DMS 273 treated with DMSO at 0.1 percent for 48 hours (cell line): Measurements from ENCODE around the gene GLO1.

Experiments
- DNase-seq: peaks from one replicate; lab custom pipeline; 2025; lab: John Stamatoyannopoulos, UW

GLO1 gene

GRCh38 chr6:38702558-38703397, at the start of gene GLO1:
Gene GLO1, minus strand, starts transcription at chr6:38703145. Its CDS starts 91 bp downstream, at chr6:38703054.
- DNase-seq: peak; percentile 95

GRCh38 chr6:38750968-38751615, 48.1 kb upstream of the GLO1 start:
- DNase-seq: no peak

- no peak for DNase-seq
These were observed 46.5 kb upstream of the GLO1 start for GRCh38 chr6:38749473-38749872.

- no peak for DNase-seq
These were observed 36.6 kb upstream of the GLO1 start for GRCh38 chr6:38739532-38739931.

- DNase-seq: no peak
These were observed 35.3 kb upstream of the GLO1 start for GRCh38 chr6:38738261-38738660.

- DNase-seq: no peak
These were observed 34.0 kb upstream of the GLO1 start for GRCh38 chr6:38736951-38737350.

GRCh38 chr6:38730140-38730862, 27.4 kb upstream of the GLO1 start:
- DNase-seq: peak; percentile 99

GRCh38 chr6:38728203-38728602, 25.3 kb upstream of the GLO1 start:
- no peak for DNase-seq

GRCh38 chr6:38725414-38726183, 22.7 kb upstream of the GLO1 start:
- no peak for DNase-seq

GRCh38 chr6:38724343-38724742, 21.4 kb upstream of the GLO1 start:
- DNase-seq: no peak

- DNase-seq: no peak
These were observed 20.8 kb upstream of the GLO1 start for GRCh38 chr6:38723783-38724182.

- no peak for DNase-seq
These were observed 19.9 kb upstream of the GLO1 start for GRCh38 chr6:38722727-38723334.

- no peak for DNase-seq
These were observed 19.1 kb upstream of the GLO1 start for GRCh38 chr6:38722038-38722437.

- DNase-seq: no peak
These were observed 17.4 kb upstream of the GLO1 start for GRCh38 chr6:38720295-38720694.

GRCh38 chr6:38719358-38719757, 16.4 kb upstream of the GLO1 start:
- DNase-seq: no peak

GRCh38 chr6:38716825-38717224, 13.9 kb upstream of the GLO1 start:
- no peak for DNase-seq

- no peak for DNase-seq
These were observed 12.2 kb upstream of the GLO1 start, which contains the start of gene DNAH8 for GRCh38 chr6:38715016-38715689. Gene DNAH8, plus strand, starts transcription at chr6:38715311. Its CDS starts 7,499 bp downstream, at chr6:38722810.

GRCh38 chr6:38714239-38715015, 11.5 kb upstream of the GLO1 start:
- no peak for DNase-seq

- no peak for DNase-seq
These were observed 10.9 kb upstream of the GLO1 start for GRCh38 chr6:38713812-38714211.

GRCh38 chr6:38708496-38708895, 5.6 kb upstream of the GLO1 start:
- no peak for DNase-seq
